Testis (tissue), 2 donors: ENCODE measurements around the gene RHBDD1.

Experiments used
- CTCF ChIP-seq, 3 experiments: fragments of 450-650 bp in 2 of 3; fragments of 200-600 bp in 1 of 3; sonication (generic) in 1 of 3; IDR thresholded peaks; one replicate each; pipeline ENCODE4 v1.5.1; 2016 to 2019; ENCODE audit warnings: antibody characterized with exemption in 3 of 3, mild to moderate bottlenecking in 2 of 3, moderate library complexity in 1 of 3
- POLR2A ChIP-seq: fragments of 450-650 bp; IDR thresholded peaks from one replicate; pipeline ENCODE4 v1.6.1; 2017; ENCODE audit warnings: antibody characterized with exemption, mild to moderate bottlenecking, moderate library complexity

GRCh38 chr2:226874749-226875148, 38.9 kb downstream of the RHBDD1 start:
- TF ChIP-seq CTCF (IDR thresholded peaks at IDR 0.05), result no peak
- TF ChIP-seq POLR2A, result no peak
